Measurements from ENCODE around the gene ABCC8. TPM values are rescaled to one million over a fixed set of nuclear protein-coding genes. Genes with fewer than 3 reads are reported as not detected.

Gene ABCC8
- total RNA-seq, 1 experiment from 2014 or later: 7.3 TPM

GRCh38 chr11:17376493-17376892 is 100.2 kb downstream of the ABCC8 start (continued):
- TF ChIP-seq FOXJ3 (CRISPR knock-in tag; IDR thresholded peaks at IDR 0.05; ENCODE audit: borderline replicate concordance): no peak
- TF ChIP-seq NFE2L1 (CRISPR knock-in tag; IDR thresholded peaks at IDR 0.05): no peak

- H3K4me3 Mint-ChIP-seq: no peak overlapping the region
- peaks cover 58% of the 10 kb centered on the region for H3K36me3 Mint-ChIP-seq
- H3K4me1 Mint-ChIP-seq: no peaks in the 10 kb centered on the region
- ATAC-seq (no peak), DNase-seq (ENCODE audit: low spot score) (no peak)
- H3K27ac Mint-ChIP-seq: no peak overlapping the region
- ChIA-PET POLR2A (no interaction called here), CTCF (interaction anchor here (1.2 to 1.5 kb wide), 4 partner anchors 8 to 153 kb away, joined by 3 to 5 read pairs (median 4); no protein-coding TSS in a partner anchor)
- TF ChIP-seq NFATC4 (CRISPR knock-in tag; IDR thresholded peaks at IDR 0.05): no peak
- no peak for TF ChIP-seq MXD4 (CRISPR knock-in tag; IDR thresholded peaks at IDR 0.05; ENCODE audit: borderline replicate concordance)
- TF ChIP-seq, protein P1, sequence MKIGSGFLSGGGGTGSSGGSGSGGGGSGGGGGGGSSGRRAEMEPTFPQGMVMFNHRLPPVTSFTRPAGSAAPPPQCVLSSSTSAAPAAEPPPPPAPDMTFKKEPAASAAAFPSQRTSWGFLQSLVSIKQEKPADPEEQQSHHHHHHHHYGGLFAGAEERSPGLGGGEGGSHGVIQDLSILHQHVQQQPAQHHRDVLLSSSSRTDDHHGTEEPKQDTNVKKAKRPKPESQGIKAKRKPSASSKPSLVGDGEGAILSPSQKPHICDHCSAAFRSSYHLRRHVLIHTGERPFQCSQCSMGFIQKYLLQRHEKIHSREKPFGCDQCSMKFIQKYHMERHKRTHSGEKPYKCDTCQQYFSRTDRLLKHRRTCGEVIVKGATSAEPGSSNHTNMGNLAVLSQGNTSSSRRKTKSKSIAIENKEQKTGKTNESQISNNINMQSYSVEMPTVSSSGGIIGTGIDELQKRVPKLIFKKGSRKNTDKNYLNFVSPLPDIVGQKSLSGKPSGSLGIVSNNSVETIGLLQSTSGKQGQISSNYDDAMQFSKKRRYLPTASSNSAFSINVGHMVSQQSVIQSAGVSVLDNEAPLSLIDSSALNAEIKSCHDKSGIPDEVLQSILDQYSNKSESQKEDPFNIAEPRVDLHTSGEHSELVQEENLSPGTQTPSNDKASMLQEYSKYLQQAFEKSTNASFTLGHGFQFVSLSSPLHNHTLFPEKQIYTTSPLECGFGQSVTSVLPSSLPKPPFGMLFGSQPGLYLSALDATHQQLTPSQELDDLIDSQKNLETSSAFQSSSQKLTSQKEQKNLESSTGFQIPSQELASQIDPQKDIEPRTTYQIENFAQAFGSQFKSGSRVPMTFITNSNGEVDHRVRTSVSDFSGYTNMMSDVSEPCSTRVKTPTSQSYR (CRISPR knock-in tag; IDR thresholded peaks at IDR 0.05): no peak
- TF ChIP-seq, protein P2, sequence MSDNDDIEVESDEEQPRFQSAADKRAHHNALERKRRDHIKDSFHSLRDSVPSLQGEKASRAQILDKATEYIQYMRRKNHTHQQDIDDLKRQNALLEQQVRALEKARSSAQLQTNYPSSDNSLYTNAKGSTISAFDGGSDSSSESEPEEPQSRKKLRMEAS (CRISPR knock-in tag; IDR thresholded peaks at IDR 0.05): no peak
- TF ChIP-seq, protein P3, sequence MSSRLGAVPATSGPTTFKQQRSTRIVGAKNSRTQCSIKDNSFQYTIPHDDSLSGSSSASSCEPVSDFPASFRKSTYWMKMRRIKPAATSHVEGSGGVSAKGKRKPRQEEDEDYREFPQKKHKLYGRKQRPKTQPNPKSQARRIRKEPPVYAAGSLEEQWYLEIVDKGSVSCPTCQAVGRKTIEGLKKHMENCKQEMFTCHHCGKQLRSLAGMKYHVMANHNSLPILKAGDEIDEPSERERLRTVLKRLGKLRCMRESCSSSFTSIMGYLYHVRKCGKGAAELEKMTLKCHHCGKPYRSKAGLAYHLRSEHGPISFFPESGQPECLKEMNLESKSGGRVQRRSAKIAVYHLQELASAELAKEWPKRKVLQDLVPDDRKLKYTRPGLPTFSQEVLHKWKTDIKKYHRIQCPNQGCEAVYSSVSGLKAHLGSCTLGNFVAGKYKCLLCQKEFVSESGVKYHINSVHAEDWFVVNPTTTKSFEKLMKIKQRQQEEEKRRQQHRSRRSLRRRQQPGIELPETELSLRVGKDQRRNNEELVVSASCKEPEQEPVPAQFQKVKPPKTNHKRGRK (CRISPR knock-in tag; IDR thresholded peaks at IDR 0.05; ENCODE audit: borderline replicate concordance): no peak
- no peak for TF ChIP-seq FOXJ3 (CRISPR knock-in tag; IDR thresholded peaks at IDR 0.05; ENCODE audit: borderline replicate concordance)
- TF ChIP-seq PREB (CRISPR knock-in tag; IDR thresholded peaks at IDR 0.05; ENCODE audit: borderline replicate concordance): no peak
- TF ChIP-seq, protein P4, sequence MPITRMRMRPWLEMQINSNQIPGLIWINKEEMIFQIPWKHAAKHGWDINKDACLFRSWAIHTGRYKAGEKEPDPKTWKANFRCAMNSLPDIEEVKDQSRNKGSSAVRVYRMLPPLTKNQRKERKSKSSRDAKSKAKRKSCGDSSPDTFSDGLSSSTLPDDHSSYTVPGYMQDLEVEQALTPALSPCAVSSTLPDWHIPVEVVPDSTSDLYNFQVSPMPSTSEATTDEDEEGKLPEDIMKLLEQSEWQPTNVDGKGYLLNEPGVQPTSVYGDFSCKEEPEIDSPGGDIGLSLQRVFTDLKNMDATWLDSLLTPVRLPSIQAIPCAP (CRISPR knock-in tag; IDR thresholded peaks at IDR 0.05): no peak
- no peak for TF ChIP-seq NR2C2 (CRISPR knock-in tag; IDR thresholded peaks at IDR 0.05)
- TF ChIP-seq AFF4 (CRISPR knock-in tag; IDR thresholded peaks at IDR 0.05; ENCODE audit: borderline replicate concordance): no peak
- TF ChIP-seq, protein P5, sequence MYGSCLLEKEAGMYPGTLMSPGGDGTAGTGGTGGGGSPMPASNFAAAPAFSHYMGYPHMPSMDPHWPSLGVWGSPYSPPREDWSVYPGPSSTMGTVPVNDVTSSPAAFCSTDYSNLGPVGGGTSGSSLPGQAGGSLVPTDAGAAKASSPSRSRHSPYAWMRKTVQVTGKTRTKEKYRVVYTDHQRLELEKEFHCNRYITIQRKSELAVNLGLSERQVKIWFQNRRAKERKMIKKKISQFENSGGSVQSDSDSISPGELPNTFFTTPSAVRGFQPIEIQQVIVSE (CRISPR knock-in tag; IDR thresholded peaks at IDR 0.05; ENCODE audit: borderline replicate concordance): no peak
- TF ChIP-seq CTCF (IDR thresholded peaks at IDR 0.05): no peak
- no peak for TF ChIP-seq HMGA2 (CRISPR knock-in tag; IDR thresholded peaks at IDR 0.05)
- TF ChIP-seq, protein P6, sequence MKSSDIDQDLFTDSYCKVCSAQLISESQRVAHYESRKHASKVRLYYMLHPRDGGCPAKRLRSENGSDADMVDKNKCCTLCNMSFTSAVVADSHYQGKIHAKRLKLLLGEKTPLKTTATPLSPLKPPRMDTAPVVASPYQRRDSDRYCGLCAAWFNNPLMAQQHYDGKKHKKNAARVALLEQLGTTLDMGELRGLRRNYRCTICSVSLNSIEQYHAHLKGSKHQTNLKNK (CRISPR knock-in tag; IDR thresholded peaks at IDR 0.05): no peak
- TF ChIP-seq ZNF232 (CRISPR knock-in tag; IDR thresholded peaks at IDR 0.05): no peak
- no peak for TF ChIP-seq USF2 (CRISPR knock-in tag; IDR thresholded peaks at IDR 0.05)
- TF ChIP-seq SMAD4 (CRISPR knock-in tag; IDR thresholded peaks at IDR 0.05): no peak
- H3K9me3 Mint-ChIP-seq: peaks cover 74% of the 10 kb centered on the region
- peaks cover 27% of the 10 kb centered on the region for H3K27me3 Mint-ChIP-seq (ENCODE audit: low read depth)
Measured at GRCh38 chr11:17375547-17375946, 101.1 kb downstream of the ABCC8 start.

All from WTC11 (cell line).